GM21825 (cell line): ENCODE results near the gene C19orf53.
"Not testable (repeated sequence)": the region's sequence is repeated elsewhere in the genome, so short reads cannot be mapped to it uniquely, and the experiment has no call there.

Experiments
- ATAC-seq: cut with Tn5 transposase; IDR thresholded peaks from one replicate; pipeline ENCODE4 v1.9.1; 2021; ENCODE audit warnings: mild to moderate bottlenecking, moderate library complexity; ENCODE audit not compliant: unreplicated experiment

Gene C19orf53

DNA sequence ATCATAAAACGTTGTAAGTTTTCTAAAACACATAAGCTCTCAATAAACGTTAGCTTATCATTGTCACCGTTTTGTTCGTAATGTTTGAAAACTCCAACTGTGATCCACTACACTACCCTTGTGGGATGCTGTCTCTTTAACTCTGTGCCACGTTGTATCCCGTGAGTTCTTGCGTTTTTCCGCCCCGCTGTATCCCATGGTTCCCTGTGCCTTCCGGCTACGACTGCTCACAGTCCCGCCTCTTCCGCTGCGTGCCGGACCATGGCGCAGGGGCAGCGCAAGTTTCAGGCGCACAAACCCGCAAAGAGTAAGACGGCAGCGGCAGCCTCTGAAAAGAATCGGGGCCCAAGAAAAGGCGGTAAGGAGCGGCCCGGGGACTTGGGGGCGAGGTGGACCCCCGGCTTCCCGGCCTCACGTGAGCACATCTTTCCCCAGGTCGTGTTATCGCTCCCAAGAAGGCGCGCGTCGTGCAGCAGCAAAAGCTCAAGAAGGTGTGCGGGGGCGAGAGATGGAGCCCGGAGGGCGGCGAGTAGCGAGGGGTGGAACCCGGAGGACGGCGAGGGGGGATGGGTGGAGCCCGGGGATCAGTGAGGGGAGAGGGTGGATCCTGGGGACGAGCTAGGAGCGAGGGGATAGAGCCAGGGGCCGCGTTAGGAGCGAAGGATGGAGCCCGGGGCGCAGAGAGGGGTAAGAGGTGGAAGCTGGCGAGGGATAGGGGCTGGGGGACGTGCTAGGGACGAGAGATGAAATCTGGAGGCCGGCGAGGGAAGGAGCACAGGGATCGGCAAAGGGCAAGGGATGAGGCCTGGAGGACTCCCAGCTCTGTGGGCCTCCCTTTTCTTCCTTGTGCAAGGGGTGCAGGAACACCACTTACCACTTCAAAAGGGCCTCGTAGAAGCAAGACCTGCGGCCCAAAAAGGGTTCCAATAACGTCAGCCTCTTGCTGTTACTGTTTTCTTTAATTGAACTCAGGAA is at the start of gene C19orf53:
Gene C19orf53 (plus strand): TSS at position 240 of the 975 bp plus-strand sequence. CDS start 22 bp downstream, at position 262.
- ATAC-seq, result peak; percentile 83

DNA sequence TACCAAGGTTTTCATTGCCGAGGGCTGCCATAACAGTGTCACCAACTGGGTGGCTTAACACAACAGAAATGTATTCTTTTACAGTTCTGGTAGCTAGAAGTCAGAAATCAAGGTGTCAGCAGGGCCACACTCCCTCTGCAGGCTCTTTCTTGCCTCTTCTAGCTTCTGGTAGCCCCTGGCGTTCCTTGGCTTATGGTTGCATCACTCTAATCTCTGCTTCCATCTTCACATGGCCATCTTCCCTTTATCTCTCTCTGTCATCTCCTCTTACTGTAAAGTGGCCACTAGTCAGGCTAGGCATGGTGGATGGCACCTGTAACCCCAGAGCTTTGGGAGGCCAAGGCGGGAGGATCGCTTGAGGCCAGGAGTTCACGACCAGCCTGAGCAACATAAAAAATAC is 47.9 kb upstream of the C19orf53 start:
- ATAC-seq, result no peak

DNA sequence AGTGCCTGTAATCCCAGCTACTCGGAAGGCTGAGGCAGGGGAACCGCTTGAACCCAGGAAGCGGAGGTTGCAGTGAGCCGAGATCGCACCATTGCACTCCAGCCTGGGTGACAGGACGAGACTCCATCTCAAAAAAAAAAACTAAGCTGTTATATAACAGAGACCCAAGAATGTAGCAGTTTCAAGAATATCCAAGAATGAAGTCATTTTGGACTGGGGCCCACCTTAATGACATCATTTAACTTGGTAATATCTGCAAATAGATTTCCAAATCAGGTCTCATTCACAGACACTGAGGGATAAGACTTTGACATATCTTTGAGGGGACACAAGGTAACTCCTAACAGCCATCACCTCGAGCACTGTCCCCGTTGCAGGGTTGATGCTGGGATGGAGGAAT is 46.5 kb upstream of the C19orf53 start:
- no peak for ATAC-seq

DNA sequence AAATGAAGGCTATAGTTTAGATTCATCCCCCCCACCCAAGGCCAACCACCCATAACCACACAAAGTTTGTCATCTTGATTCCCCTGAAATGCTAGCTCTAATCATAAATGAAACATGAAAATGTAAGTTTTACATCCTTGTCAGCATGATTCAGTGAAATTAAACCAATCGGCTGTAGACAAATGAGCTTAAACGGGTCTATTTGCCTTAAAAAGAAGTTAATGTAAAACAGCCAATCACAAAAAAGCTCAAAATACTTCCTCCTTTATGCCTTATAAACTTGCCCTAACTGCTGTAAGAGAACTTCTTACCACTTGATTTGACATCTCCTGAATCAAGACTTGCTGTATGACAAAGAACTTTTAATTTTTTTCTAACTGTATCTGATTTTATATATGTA is 44.4 kb upstream of the C19orf53 start:
- no peak for ATAC-seq

DNA sequence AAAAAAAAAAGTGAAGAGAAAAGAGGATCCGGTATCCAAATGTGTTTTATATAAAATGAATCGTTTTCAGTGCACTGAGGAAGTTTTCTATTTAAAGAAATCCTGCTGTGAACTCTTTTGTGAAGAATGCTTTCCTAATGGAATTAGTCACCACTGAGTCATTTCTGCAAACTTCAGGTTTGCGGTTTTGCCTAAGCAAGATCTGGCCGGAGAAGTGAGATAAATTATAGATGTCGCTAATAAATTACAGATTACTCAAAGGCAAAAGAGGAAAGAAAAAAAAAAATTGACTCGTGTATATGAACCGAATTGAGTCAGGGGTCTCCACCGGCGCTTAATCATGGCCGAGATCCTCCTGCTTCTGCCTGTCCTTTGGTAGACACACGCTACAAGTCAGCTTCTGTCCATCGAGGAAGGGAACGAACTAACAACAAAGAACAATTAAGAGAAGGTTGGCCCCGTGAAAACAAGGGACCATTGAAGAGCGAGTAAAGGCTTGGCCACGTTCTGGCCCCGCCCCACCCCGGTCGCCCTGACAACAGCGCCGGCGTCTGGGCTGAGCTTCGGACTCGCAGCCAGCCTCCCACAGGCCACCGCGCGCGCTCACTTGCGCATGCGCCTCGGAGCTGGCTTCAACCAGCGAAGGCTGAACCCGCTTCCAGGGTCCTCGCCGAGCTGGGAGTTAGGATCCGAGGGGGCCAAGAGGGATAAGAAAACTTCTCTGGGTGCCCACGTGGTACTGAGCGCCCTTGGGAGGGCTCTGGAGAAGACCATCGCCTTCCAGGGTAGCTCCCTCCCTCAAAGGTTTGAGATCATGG is 42.9 kb upstream of the C19orf53 start:
- ATAC-seq, result peak; percentile 94

DNA sequence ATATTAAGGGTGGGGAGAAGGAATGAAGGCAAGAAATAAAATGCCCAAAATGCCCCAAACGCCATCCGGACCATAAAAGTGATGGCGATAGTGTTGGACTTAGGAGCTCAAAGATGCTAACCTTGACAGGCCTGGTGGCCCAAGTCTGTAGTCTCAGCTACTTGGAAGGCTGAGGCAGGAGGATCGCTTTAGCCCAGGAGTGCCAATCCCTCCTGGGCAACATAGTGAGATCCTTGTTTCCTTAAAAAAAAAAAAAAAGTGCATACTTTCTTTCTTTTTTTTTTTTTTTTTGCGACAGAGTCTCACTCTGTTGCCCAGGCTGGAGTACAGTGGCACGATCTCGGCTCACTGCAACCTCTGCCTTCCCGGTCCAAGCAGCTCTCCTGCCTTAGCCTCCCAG is 41.9 kb upstream of the C19orf53 start:
- ATAC-seq, result no peak

DNA sequence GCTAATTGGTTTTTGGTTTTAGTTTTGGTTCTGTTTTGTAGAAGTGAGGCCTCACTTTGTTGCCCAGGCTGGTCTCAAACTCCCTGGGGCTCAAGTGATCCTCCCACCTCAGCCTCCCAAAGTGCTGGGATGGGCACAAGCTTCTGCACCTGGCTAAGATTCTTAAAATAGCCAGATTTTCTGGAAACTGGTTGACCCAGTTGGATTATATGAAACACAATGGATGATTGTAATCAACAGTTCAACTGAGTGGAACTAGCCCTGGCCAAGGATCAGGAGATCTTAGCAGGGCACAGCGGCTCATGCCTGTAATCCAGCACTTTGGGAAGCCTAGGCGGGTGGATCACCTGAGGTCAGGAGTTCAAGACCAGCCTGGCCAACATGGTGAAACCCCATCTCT is 39.5 kb upstream of the C19orf53 start:
- ATAC-seq, result no peak

DNA sequence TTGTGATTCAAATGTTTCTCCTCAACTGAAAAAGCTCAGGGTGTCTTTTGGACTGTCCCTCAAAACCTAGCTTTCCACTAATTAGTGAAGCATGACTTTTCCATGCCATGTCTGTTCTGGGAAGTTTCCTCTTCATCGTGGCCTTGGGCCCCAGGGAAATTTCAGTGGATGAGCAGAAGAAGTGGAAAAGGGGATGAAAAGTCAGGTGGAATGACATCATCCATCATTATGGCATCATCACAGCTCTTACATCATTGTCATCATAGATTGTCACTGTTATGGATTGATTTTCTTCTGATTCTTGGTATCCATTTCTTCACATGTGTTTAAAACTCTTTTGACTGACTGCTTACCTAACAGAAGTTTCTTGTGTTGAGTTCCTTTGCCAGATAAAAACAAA is 36.2 kb upstream of the C19orf53 start:
- no peak for ATAC-seq

DNA sequence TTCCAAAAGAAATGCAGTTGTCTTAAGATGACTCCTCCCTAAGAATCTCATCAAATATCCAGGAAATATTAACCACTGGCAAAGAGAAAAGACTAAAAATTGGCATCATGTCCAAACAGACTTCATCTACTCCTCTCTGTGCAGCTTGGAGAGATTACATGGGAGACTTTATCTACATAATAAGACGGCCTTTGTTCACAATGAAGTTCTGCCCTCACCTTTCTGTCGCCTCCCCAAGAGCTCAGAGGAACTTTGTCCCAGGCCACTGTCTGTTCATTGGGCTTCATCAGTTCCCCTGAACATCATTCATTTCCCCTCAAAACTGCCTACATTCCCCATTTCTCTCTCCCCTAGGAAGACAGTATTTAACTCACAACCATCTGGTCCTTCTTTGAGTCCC is 32.4 kb upstream of the C19orf53 start:
- ATAC-seq, result no peak

DNA sequence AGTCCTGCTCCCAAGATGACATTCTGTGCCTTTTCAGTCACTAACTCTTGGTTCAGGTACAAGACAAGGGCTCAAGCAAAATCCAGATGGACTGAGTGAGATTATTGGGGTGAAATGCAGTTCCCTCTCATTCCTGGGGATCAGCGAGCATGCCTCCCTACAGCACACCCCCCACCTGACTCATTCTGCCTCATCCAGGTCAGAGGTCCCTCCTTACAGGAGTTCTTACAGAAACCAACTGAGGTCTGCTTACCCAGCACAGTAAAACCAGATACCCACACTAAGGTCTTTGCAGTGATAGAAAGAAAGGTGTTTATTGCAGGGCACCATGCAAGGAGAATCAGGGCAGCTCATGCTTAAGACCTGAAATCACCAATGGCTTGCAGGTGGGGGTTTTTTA is 31.5 kb upstream of the C19orf53 start:
- ATAC-seq, result no peak

DNA sequence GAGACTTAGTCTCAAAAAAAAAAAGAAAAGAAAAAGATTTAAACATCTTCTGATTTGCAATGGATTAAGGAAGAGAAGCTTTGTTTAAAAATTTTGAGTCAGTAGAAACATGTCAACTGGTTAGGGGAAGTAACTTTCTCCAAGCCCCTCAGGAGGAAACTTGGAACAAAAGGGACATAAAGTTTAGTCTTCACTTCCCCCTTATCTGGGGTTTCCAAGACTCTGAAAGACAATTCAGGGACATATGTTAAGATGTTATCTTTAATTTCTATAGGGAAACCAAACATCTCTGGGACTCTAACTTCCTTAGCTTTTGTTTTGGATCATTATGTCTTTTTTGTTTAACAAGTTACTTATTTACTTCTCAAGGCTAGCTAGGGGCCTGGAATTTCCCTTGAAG is 30.1 kb upstream of the C19orf53 start:
- ATAC-seq, result no peak

DNA sequence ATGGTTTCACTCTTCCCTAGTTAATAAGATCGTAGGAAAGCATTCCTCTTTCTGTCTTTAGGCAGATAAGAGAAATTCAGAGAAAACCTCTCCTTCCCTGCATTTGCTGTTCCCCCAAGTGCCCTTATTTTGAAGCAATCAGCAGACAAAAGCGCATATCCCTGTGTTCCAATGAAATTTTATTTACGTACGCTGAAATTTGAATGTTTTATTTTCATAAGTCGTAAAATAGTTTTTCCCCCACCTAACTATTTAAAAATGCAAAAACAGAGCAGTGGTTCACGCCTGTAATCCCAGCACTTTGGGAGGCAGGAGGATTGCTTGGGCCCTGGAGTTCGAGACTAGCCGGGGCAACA is 27.2 kb upstream of the C19orf53 start:
- ATAC-seq, result no peak

DNA sequence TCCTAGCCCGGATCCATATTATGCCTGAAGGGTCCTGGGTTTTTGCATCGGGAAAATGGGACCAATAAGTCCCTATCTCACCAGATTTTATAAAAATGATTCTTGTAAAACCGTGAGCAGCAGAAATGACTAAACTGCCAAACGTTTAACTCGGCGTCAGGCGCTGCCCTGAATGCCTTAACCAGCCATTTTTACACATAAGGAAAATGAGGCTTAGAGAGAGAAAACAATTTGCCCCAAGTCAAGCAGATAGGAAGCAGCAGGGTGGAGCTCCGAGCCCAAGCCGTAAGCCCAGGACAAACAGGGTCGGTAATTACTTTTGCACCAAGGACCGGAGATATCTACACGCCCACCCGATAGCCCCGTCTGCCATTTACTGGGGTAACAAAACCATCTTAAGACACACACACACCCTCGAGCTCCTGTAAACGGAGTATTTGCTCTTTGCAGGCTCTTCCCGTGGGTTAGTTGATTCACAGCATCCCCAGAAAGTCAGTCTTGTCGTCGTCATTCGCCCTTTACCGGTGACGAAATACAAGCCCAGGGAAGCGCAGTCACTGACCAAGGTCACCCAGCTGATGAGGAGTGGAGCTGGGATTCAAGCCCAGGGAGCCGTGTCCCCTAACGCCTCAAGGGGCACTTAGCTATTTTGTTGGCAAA is 26.0 kb upstream of the C19orf53 start:
- ATAC-seq, result no peak

DNA sequence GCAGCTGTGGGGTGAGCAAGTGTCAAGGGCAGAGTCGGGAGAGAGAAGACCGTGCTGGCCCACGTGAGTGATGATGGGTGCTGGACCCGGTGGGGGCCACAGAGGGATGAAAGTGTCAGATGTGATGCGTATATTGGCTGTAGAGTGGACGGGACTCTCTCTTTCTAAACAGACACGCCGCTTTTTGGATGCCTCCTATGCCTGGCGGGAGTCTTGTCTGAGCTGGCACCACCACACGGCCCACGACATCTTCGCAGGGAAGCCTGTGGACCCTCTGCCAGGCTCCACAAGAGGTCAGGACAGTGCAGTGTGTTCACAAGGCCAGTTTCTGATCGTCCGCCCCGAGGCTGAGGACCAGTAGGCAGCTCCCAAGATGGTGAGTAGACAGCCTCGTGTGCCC is 22.8 kb upstream of the C19orf53 start:
- no peak for ATAC-seq

DNA sequence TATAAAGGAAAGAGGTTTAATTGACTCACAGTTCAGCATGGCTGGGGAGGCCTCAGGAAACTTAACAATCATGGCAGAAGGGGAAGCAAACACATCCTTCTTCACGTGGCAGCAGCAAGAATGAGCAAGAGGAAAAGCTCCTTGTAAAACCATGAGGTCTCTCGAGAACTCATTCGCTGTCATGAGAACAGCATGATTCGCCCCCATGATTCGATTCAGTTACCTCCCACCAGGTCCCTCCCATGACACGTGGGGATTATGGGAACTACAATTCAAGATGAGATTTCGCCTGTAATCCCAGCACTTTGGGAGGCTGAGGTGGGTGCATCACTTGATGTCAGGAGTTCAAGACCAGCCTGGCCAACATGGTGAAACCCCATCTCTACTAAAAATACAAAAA is 20.6 kb upstream of the C19orf53 start:
- not testable (repeated sequence) for ATAC-seq

DNA sequence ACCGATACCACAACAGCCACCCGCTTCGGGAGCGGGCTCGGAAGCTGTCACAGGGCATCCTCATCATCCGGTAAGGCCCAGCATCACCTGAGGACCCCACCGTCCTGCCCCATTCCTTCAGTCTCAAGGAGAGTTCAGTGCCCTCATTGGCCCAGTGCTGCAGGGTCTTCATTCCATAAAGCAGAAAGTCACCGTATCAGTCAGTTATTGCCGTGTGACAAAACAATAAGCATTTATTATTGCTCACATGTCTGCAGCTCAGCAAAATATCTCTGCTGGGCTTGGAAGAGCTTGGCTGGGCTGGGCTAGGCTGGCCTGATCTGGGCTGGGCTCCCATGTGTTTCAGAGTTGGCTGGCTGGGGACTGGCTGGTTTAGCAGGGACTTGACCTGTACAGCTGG is 18.0 kb upstream of the C19orf53 start:
- no peak for ATAC-seq

DNA sequence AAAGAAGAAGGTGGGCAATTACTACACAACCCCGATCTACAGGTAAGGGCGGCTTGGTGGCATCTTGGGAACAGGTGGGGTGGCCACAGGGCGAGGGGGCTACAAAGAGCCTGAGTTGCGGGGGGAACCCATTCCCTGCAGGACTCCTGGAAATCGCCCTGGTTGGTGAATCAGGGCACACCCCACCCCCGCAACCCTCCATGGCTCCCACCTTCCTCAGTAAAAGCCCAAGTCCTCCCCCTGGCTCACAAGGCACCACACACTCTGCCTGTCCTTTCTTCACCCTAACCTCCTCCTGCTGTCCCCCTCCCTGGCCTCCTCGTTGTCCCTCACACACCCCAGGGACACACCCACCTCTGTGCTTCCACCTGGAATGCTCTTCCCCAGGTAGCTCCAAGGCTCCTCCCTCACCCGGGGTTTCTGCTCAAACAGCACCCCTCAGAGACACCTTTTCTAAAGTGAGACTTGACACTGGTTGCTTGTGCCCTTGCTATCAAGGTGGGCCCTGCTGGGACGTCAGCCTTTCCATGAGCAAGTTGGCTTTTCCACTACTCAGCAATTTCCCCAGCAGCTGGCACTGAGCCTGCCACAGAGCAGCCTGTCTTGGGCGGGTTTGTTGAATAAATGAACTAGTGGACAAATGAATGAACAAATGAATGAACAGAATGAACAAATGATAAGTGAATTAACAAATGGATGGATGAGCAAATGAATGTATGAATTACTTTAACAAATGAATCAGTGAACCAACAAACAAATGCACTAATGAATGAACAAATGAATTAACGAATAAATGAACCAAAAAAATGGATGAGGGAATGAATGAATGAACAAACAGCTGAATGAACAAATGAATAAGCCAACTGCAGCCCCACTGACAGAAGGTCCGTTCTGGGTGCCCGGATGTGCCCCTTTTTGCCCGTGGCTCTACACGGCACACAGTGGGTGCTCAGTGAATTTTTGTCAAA is 16.2 kb upstream of the C19orf53 start:
- ATAC-seq, result no peak

DNA sequence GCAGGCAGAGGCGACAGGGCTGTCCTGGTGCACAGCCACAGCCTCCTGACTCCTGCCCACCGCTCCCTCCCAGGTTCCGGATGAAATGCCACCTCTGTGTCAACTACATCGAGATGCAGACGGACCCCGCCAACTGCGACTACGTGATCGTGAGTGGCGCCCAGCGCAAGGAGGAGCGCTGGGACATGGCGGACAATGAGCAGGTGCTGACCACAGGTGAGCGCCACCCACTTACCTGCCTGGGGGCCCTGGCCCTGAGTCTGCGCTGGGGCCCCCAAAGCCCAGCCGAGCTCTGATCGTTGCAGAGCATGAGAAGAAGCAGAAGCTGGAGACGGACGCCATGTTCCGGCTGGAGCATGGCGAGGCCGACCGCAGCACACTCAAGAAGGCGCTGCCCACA is 15.5 kb upstream of the C19orf53 start:
- no peak for ATAC-seq

DNA sequence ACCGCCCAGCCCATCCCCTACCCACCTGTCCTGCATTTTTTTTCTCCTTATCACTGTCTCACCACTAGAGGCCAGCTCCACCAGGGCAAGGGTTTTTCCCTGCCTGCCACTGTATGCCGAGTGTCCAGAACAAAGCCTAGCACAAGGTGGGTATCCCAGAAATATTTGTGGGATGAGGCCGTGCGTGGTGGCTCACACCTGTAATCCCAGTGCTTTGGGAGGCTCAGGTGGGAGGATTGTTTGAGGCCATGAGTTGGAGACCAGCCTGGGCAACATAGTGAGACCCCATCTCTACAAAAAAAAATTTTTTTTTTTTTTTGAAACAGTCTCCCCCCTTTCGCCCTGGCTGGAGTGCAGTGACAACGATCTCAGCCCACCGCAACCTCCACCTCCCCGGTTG is 12.8 kb upstream of the C19orf53 start:
- ATAC-seq, result no peak

DNA sequence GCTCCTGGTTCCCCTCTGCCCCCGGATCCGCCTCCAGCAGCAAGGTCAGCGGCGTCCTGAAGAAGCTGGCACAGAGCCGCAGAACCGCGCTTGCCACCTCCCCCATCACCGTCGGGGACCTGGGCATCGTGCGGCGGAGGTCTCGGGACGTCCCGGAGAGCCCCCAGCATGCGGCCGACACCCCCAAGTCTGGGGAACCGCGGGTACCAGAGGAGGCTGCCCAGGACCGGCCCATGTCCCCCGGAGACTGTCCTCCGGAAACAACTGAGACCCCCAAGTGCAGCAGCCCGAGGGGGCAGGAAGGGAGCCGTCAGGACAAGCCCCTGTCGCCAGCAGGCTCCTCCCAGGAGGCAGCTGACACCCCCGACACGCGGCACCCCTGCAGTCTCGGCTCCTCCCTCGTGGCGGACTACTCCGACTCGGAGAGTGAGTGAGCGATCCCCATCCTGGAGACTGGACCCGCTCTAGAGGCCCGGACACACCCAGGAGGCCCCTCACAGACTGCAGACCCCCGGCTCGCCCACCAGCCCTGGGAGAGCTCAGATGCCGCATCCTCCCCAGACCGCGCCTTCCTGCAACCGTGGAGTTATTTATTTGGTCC is 11.5 kb upstream of the C19orf53 start:
- ATAC-seq, result no peak
